GM12878 (cell line): ENCODE data around the gene CFP. TPM values are rescaled to one million over a fixed set of nuclear protein-coding genes. Genes with fewer than 3 reads are reported as not detected.
"Not testable (repeated sequence)": the region's sequence is repeated elsewhere in the genome, so short reads cannot be mapped to it uniquely, and the experiment has no call there.

Experiments used
- ATAC-seq: fragments of 200-7000 bp; cut with Tn5 transposase; 3 replicates; pipeline ENCODE4 v1.9.1; 2020; ENCODE audit warnings: mild to moderate bottlenecking, moderate library complexity
- BruUV-seq: library from RNA; stranded (reverse); fragments of 400-500 nt; replicated peaks from 2 replicates; lab custom pipeline; 2021; lab: Mats Ljungman, UMichigan
- CTCF ChIA-PET: fragments of 300-600 bp; sonication (Branson Sonifier 250); formaldehyde crosslinking; extraction: SDS; loops from one replicate; lab custom pipeline; 2021; ENCODE audit warnings: inconsistent platforms; lab: Yijun Ruan, JAX
- POLR2A ChIA-PET: fragments of 350-600 bp; formaldehyde crosslinking; extraction: SDS; loops from one replicate; lab custom pipeline; 2021; ENCODE audit warnings: inconsistent platforms; lab: Charles Lee
- RAD21 ChIA-PET: fragments of 300-600 bp; sonication (Branson Sonifier 250); formaldehyde crosslinking; loops from one replicate; lab custom pipeline; 2023; ENCODE audit warnings: antibody characterized with exemption; ENCODE audit not compliant: unreplicated experiment; lab: Charles Lee
- SMC1A ChIA-PET: fragments of 300-600 bp; sonication (Branson Sonifier 250); formaldehyde crosslinking; loops from one replicate; lab custom pipeline; 2023; ENCODE audit not compliant: unreplicated experiment, uncharacterized antibody; lab: Charles Lee
- DNase-seq: peaks from one replicate; pipeline ENCODE4 v3.0.0-alpha.2; 2011; ENCODE audit warnings: low read depth, low spot score
- FAIRE-seq: peaks from 3 replicates; lab custom pipeline; 2011; peaks lifted over from hg19 to GRCh38; lab: Jason Lieb, UNC
- H2AFZ ChIP-seq: 2 replicates; pipeline ENCODE4 v1.6.0; 2011; ENCODE audit warnings: low read depth, low read length, control low read depth; ENCODE audit not compliant: control insufficient read depth
- H3K27ac ChIP-seq: 2 replicates; pipeline ENCODE4 v1.5.1; 2011; ENCODE audit warnings: control low read depth; ENCODE audit not compliant: control insufficient read depth, insufficient read depth
- H3K27me3 ChIP-seq, 2 experiments: replicated peaks in 1 of 2; 2 replicates each; pipeline versions ENCODE4 v1.6.0 to v1.6.1; 2011; ENCODE audit warnings: low read length in 1 of 2; ENCODE audit not compliant: control insufficient read depth in 2 of 2, insufficient read depth in 2 of 2
- H3K36me3 ChIP-seq, 2 experiments: 2 replicates each; pipeline ENCODE4 v1.5.1; 2011; ENCODE audit warnings: low read length in 1 of 2; ENCODE audit not compliant: control insufficient read depth in 2 of 2, insufficient read depth in 2 of 2
- H3K4me1 ChIP-seq: 2 replicates; pipeline ENCODE4 v1.6.1; 2011; ENCODE audit warnings: mild to moderate bottlenecking, low read length, moderate library complexity, mixed read lengths; ENCODE audit not compliant: control insufficient read depth, insufficient read depth
- H3K4me2 ChIP-seq: 2 replicates; pipeline ENCODE4 v1.6.0; 2011; ENCODE audit warnings: control low read depth; ENCODE audit not compliant: control insufficient read depth, insufficient read depth
- H3K4me3 ChIP-seq: fragments of 200-600 bp; sonication (generic); 2 replicates; pipeline ENCODE4 v1.5.1; 2016
- H3K79me2 ChIP-seq: 2 replicates; pipeline ENCODE4 v1.6.0; 2011; ENCODE audit warnings: low read length; ENCODE audit not compliant: control insufficient read depth, insufficient read depth
- H3K9ac ChIP-seq: 2 replicates; pipeline ENCODE4 v1.8.0; 2011; ENCODE audit warnings: low read length, control low read depth, mixed read lengths; ENCODE audit not compliant: control insufficient read depth, insufficient read depth
- H3K9me3 ChIP-seq: replicated peaks from 3 replicates; pipeline ENCODE4 v1.5.1; 2011; ENCODE audit warnings: mild to moderate bottlenecking, low read length; ENCODE audit not compliant: control insufficient read depth, insufficient read depth
- H4K20me1 ChIP-seq: 2 replicates; pipeline ENCODE4 v1.6.0; 2011; ENCODE audit not compliant: control insufficient read depth, insufficient read depth
- HDAC2 ChIP-seq: fragments of 200-600 bp; sonication (generic); IDR thresholded peaks from 2 replicates; pipeline ENCODE4 v1.6.1; 2017
- SPI1 ChIP-seq: IDR thresholded peaks from 2 replicates; pipeline ENCODE4 v1.6.1; 2011; ENCODE audit warnings: low read depth, mild to moderate bottlenecking, low read length, moderate library complexity, borderline replicate concordance; ENCODE audit not compliant: insufficient read depth
- TCF3 ChIP-seq: IDR thresholded peaks from 2 replicates; pipeline ENCODE4 v1.6.1; 2012; ENCODE audit warnings: low read depth, mild to moderate bottlenecking, low read length, borderline replicate concordance; ENCODE audit not compliant: insufficient read depth
- WGBS: methylation state at CpG from one replicate; pipeline ENCODE4 v1.1.6; 2016; ENCODE audit warnings: low lambda C conversion rate; ENCODE audit not compliant: insufficient replicate concordance, insufficient coverage; ENCODE audit errors: missing lambda C conversion rate; 5-methylcytosine and 5-hydroxymethylcytosine counted together
- in situ Hi-C: fragments of 300-500 bp; cut with MboI; formaldehyde crosslinking; loops from 9 replicates; pipeline ENCODE4 v1.14.3; 2018; ENCODE audit warnings: mixed read lengths
- intact Hi-C: fragments of 100-400 bp; cut with micrococcal nuclease; formaldehyde crosslinking; loops from one replicate; pipeline ENCODE4 v1.14.2; 2022; ENCODE audit not compliant: unreplicated experiment
- polyA plus RNA-seq, 11 experiments: library from polyadenylated mRNA; depleted of rRNA in 4 of 11; unstranded in 6 of 11; stranded (reverse) in 5 of 11; fragments of >200 nt; fragmentation: Nextera tagmentation in 4 of 11; fragmentation: Illumina TruSeq in 1 of 11; extraction: Ambion mirVana in 4 of 11; extraction: Trizol in 1 of 11; gene quantifications; 1 replicate in 1 of 11; 2 replicates in 10 of 11; pipeline versions ENCODE4 v1.2.1 to v1.2.3, GENCODE V29; 2011 to 2016; ENCODE audit warnings: inconsistent platforms in 2 of 11, missing spikeins in 2 of 11, low read depth in 1 of 11
- total RNA-seq, 4 experiments: library from RNA; depleted of rRNA in 3 of 4; stranded (reverse); fragments of >200 nt in 3 of 4; fragmentation: Illumina TruSeq in 1 of 4; extraction: Trizol in 1 of 4; gene quantifications; 2 replicates each; pipeline versions ENCODE4 v1.2.1 to v1.2.3, GENCODE V29; 2013 to 2021

CFP gene
- total and polyA plus RNA-seq, 10 of the 15 experiments (the other 5 are each of a cell fraction or from before 2014, with no cell fraction given): 0.72 to 10.1 (median 2.8) TPM

DNA sequence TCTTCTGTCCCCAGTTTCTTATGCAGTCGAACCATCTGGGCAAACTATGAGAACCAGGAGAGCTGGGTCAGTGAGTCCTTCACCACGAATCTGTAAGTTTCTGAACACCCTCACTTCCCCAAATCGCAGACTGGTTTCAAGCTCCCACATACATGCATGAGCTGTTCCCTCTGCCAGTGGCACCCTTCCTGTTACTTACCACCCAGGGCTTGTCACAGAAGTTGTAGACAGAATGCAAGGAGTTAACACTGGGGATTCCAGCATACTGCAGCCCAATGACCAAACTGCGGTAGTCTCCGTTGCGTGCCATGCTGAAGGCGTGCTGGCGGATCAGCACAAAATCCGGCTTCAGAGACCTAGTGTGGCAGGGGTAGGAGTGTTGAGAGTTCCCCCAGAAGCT, 24.7 kb downstream of the CFP start:
- FAIRE-seq (no peak), ATAC-seq (no peak), DNase-seq (no peak)
- no peak overlapping the region for H3K4me2 ChIP-seq
- H2AFZ ChIP-seq: no peak overlapping the region
- 21% methylated on average over 9 of the region's 9 CpGs for WGBS
- SMC1A ChIA-PET: no interaction called here
- no peak overlapping the region for H3K4me3 ChIP-seq
- H3K9ac ChIP-seq: no peak overlapping the region
- no peaks in the 10 kb centered on the region for H3K36me3 ChIP-seq
- H3K27me3 ChIP-seq: no peaks in the 10 kb centered on the region
- CTCF ChIA-PET: interaction anchor here (1.0 to 1.4 kb wide), 2 partner anchors 9 to 38 kb away, joined by 4 read pairs; no protein-coding TSS in a partner anchor
- no peaks in the 10 kb centered on the region for H3K4me1 ChIP-seq
- no peaks in the 10 kb centered on the region for H3K79me2 ChIP-seq
- no peaks in the 10 kb centered on the region for H3K9me3 ChIP-seq
- in situ Hi-C loops (no loop called here), intact Hi-C loops (no loop called here)
- no TSS peak for BruUV-seq
- RAD21 ChIA-PET: no interaction called here
- POLR2A ChIA-PET: no interaction called here
- TF ChIP-seq HDAC2 (no peak), SPI1 (peak; percentile 71), TCF3 (no peak)
- no peak overlapping the region for H3K27ac ChIP-seq
- no peaks in the 10 kb centered on the region for H4K20me1 ChIP-seq

DNA sequence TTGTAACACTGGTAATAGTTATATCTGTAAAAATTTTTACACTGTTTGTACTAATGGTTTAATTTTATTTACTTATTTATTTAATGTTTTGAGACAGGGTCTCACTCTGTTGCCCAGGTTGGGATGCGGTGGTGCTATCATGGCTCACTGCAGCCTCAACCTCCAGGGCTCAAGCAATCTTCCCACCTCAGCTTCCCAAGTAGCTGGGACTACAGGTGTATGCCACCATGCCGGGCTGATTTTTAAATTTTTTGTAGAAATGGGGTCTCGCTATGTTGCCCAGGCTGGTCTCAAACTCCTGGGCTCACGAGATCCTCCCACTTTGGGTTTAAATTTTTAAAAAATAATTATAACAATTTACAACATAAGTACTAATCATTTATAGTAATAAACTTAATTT, 26.6 kb downstream of the CFP start:
- H3K79me2 ChIP-seq, in situ Hi-C loops, FAIRE-seq, H3K4me3 ChIP-seq, H4K20me1 ChIP-seq, intact Hi-C loops, RAD21 ChIA-PET, SMC1A ChIA-PET, H3K4me1 ChIP-seq, POLR2A ChIA-PET, H3K4me2 ChIP-seq, ATAC-seq, CTCF ChIA-PET, H3K9ac ChIP-seq, DNase-seq, H3K27ac ChIP-seq, BruUV-seq, H2AFZ ChIP-seq, H3K36me3 ChIP-seq, H3K9me3 ChIP-seq, H3K27me3 ChIP-seq: not testable (repeated sequence)
- whole genome bisulfite sequencing: 40% methylated on average over 4 of the region's 4 CpGs
